GM21381 (cell line): ENCODE data around the gene ITSN2.
"Not testable (repeated sequence)": the region's sequence is repeated elsewhere in the genome, so short reads cannot be mapped to it uniquely, and the experiment has no call there.

ENCODE experiments used
- ATAC-seq: cut with Tn5 transposase; IDR thresholded peaks from one replicate; pipeline ENCODE4 v1.9.1; 2021; ENCODE audit warnings: mild to moderate bottlenecking, moderate library complexity; ENCODE audit not compliant: unreplicated experiment

The ITSN2 gene

GRCh38 chr2:24365051-24365450 is 4.7 kb upstream of the ITSN2 start:
- no peak for ATAC-seq

DNA sequence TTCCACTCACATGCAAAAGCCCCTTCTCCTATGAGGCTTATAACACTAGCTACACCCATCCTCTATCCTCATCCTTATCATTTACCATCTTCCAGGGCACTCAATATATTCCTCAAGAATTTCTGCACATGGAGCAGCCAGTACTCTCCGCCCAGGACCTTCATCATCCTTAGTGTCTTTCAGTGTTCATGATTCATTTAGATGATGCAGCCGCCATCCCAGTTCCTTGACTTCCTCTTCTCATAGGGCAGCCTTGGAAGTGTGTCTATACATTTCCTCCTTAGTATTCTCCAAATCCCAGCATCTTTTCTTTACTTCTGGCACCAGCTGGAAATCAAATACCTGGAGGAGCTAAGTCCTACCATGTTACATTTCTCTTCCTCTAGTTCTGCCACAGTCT is 3.0 kb upstream of the ITSN2 start:
- no peak for ATAC-seq

GRCh38 chr2:24362253-24362652 is 1.9 kb upstream of the ITSN2 start:
- no peak for ATAC-seq

DNA sequence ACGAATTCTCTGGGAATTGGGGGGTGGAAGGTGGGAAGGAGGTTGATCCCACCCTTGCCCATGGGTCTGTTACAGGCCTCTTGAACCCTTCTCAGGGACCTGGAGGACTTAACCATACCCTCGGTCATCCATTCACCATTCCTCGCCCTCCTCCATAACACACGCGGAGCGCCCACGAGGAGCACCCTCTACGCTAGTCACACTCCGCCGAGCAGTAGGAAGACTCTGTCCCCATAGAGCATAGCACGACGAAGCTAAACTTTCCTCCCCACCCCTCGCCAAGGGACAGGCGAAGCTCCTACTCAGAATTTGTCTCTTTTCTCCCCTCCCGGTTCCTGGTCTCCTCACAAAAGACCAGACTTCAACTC is 611 bp upstream of the ITSN2 start:
- ATAC-seq = no peak

DNA sequence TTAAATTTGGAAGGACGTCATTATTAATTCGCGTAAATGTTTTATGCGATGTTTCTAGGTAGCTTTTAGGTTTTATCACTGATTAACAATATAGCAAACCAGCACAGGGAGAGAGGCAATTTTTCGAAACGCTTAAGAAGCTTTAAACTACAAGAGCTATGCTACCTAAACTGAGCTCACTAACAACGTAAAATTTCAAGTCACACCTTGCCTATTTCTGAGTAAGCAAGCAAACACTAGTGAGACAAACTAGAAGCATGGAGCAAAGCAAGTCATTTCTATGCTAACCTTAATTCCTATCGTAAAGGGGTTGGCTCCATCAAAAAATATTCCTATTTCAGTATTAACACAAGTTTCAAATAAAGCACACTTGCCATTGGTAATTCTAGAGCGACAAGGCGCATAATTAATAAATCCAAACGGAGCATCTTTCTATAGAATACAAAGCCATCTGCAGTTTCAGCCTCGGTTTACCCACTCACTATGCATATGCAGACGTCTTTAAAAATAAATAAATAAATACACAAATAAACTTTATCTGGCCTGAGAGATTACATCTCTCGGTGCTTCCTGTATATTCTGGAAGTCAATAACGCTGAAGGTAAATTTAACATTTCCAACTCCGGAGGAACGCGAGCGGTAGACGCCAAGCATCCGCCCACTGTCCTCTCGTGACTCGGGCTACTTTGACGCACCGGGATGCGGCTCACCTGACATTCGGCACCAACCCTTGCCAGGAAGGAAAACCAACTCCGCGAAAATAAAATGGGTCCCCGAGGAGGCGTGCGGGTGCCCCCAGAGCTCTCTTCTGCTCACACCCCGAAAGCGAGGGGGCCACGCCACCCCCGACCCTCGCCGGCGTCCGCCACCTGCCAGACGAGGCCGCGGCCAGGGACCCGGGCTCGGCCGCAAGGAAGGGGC is 947 bp downstream of the ITSN2 start:
- ATAC-seq = peak; percentile 3

GRCh38 chr2:24357767-24358166 is 2.6 kb downstream of the ITSN2 start:
- ATAC-seq = not testable (repeated sequence)

GRCh38 chr2:24357115-24357514 is 3.2 kb downstream of the ITSN2 start:
- ATAC-seq = not testable (repeated sequence)

- no peak for ATAC-seq
Measured at GRCh38 chr2:24354957-24355356, 5.4 kb downstream of the ITSN2 start.

DNA sequence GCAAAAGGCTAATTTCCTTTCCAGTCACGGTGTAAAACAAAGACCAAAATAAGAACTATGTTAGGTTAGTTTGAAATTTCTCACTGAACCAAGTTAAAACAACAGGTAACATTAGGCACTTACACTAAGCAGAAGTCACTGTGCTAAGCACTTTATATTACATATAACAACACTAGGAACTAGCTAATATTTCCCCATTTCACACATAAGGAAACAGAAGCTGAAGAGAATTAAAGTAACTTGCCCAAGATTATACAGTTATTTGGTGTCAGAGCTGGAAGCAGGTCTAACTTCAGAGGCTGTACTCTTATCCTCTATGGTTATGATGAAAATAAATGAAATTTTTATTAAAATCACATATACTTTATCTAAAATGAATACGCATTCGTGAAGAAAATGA is 5.9 kb downstream of the ITSN2 start:
- ATAC-seq = no peak

DNA sequence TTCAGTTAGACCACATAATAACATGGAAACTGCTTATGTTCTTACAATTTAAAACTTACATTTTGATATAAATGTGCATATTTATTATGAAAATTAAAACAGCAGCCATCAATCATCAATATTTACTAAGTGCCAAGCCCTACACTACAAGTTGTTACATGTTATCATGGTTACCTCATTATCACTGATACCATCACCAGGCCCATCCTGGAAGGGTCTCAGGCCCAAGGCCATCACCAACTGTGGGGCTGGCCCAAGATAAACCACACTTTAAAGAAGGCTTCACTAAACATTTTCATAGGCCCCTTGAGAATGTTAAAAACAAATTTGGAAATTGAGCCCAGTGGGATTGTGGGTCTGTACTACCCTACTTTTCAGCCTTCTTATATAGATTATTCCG is 6.4 kb downstream of the ITSN2 start:
- ATAC-seq = no peak

- no peak for ATAC-seq
Measured at GRCh38 chr2:24353364-24353763, 7.0 kb downstream of the ITSN2 start.

DNA sequence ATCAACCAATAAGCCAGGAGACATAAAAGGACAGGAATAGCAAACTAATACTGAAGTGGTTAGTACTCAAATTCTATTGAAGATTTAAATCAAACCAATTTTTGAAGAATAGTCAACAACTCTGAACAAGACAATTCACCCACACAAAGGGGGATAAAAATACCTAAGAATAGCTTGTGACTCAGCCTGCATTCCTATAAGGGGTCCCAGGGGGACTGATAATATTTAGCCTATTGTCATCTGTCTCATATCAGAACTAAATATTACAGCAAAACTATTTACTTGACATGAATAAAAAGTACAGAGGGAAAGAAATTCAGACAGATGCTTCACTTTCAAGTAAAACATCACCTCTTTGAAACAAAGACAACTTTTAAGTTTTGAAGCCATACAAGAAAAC is 7.7 kb downstream of the ITSN2 start:
- ATAC-seq = no peak

DNA sequence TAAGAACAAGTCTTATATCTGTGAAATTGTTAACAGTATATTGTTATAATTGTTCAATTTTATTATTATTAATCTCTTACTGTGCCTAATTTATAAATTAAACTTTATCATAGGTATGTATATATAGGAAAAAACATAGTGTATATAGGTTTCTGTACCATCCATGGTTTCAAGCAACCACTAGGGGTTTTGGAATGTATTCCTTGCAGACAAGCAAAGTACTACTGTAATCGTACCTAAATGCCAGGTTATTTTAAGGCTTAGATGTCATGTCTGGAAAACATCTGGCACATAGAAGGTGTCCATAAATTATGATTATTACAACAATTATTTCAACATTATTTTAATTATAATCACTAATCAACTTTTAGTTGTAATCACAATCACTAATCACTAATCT is 8.4 kb downstream of the ITSN2 start:
- no peak for ATAC-seq

GRCh38 chr2:24351627-24351938 is 8.8 kb downstream of the ITSN2 start:
- ATAC-seq = no peak

DNA sequence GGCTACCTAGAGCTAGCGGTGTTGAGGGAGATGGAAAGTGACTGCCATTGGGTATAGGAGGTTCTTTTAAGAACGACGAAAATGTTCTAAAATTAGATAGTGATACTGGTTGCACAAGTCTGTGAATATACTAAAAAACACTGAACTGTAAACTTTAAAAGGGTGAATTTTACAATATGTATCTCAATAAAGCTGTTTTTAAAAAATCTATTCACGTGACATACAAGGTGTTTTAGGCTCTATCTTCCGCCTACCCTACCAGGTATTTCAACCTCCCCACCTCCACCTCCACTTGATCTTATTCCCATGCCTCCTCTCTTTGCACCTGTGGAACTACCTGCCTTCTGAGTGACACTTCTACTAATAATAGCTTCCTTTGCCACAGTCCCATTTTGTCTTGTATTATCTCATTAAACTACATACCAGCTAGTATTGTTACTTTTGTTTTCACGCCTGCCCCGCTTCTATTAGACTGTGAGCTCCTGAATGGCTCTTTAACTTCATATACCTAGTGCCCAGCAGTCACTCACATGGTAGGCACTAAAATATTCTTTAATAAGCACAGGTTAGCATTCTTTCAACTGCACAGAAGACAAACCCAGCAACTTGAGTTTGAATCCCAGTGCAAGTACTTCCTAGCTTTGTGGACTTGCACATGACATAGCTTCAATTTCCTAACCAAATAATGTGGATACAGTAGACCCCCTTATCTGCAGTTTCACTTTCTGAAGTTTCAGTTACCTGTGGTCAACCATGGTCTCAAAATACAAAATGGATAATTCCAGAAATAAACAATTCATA is 9.3 kb downstream of the ITSN2 start:
- ATAC-seq = no peak

DNA sequence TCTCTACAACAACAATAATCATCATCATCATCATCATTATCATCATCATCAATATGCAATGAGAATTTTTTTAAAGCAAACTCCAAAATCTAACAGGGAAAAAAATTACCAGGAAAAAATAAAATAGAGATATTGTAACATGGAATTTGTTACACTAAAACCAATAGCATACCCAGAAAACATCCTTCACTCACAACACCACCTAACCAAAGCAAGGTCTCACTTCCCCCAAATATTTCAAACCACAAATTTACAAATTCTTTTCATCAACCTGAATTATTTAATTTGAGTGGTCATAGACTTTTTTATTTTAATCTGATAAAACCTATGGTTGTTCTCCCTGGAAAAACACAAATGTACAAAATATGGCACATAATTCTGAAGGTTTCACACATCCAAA is 11.2 kb downstream of the ITSN2 start:
- ATAC-seq = no peak

DNA sequence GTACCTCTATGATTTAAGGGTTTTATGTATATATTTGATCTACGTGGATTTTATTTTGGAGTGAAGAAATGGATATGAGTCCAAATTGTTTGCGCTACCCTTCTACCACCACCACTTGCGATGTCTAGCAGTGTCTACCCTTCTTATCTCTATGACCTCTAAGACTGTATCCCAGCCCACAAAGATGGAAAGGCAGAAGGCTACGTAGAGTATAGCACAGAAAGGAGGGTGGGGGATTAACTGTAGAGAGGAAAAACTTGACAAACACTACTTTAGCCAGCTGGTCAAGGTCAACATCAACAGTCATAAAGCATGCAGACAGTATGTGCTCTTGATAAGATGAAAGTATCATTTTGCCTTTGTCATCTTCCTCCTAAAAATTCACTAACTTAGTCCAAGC is 14.4 kb downstream of the ITSN2 start:
- ATAC-seq = no peak

DNA sequence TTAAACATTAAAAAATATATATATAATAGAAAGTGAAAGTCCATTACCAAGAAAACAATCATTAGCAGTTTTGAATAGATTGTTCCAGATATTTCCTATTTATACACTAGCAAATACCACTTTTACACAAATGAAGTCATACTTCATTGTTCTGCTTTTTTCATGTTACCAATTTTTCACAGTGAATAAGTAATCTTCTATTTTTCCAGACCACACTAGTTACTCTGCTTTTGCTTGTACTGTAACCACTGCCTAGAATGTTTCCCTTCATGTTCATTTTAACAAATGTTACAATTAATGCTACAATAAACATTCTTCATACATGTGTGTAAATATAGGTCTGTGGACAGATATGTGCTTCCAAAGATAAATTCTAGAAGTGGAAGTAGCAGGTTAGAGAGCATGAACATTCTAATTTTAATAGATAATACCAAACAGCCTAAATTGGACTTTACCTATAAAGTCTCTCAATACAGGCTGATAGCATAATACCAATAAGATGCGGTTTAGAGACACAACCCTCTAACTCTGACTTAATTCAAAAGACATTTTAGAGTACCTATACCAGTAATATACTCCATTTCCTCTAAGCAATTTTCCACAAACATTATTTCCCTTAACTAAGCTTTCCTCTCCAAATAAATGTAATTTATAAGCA is 17.0 kb downstream of the ITSN2 start:
- peak; percentile 60 for ATAC-seq

- peak; percentile 47 for ATAC-seq
Measured at GRCh38 chr2:24342110-24342910, 18.0 kb downstream of the ITSN2 start.

- no peak for ATAC-seq
Measured at GRCh38 chr2:24339856-24340262, 20.5 kb downstream of the ITSN2 start.

DNA sequence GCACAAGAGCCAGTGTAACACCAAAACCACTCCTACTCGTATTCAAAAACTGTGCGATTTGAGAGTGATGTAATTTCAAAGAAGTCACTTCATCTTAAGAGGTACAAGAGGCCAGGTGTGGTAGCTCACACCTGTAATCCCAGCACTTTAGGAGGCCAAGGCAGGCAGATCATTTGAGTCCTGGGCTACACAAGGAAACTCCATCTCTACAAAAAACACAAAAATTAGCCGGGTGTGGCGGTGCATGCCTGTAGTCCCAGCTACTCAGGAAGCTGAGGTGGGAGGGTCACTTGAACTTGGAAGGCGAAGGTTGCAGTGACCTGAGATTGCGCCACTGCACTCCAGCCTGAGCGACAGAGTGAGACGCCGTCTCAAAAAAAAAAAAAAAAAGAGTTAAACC is 21.2 kb downstream of the ITSN2 start:
- ATAC-seq = not testable (repeated sequence)
